Measurements from ENCODE around the gene NUP205. TPM values are rescaled to one million over a fixed set of nuclear protein-coding genes. Genes with fewer than 3 reads are reported as not detected.

Gene NUP205
- polyA plus RNA-seq, 1 donor from 2014 or later = 32.3 TPM

DNA sequence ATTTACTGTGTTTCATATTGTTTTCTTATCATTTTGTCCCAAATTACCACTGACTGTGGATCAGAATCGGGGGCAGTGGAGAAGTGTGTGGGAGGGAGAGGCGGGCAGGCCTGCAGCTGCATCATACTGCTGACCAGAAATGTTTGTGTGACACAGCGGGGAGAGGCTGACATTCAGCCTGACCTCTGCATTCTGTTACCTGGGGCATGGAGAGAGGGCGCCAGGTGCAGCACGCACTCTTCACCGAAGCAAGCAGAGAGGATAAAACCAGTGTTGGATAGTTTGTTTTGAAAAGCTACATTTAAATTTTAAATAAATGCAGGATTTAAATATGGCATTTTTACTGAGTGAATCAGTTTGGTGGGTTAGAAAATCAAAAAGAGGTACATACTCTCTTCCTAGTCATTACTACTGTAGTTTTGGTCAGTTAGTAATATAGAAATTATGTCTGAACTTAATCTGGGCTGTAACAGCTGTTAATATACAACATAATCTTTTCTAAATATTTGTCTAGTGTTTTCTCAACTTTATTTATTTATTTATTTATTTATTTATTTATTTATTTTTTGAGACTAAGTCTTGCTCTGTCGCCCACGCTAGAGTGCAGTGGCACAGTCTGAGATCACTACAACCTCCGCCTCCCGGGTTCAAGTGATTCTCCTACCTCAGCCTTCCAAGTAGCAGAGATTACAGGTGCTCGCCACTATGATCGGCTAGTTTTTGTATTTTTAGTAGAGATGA, 95.8 kb downstream of the NUP205 start:
- no peak overlapping the region for H3K9ac ChIP-seq (ENCODE audit: low read length)
- H3K27me3 ChIP-seq (ENCODE audit: insufficient read depth, low read depth, low read length) = no peaks in the 10 kb centered on the region
- H3F3A ChIP-seq (ENCODE audit: insufficient read depth, low read length, poor library complexity, severe bottlenecking) = no peaks in the 10 kb centered on the region
- no peaks in the 10 kb centered on the region for H3K79me2 ChIP-seq (replicated peaks; ENCODE audit: insufficient read depth, low read length)
- H3K27ac ChIP-seq (ENCODE audit: low read length) = no peak overlapping the region
- no peak overlapping the region for H3K4me2 ChIP-seq (ENCODE audit: low read length)
- H3K36me3 ChIP-seq (ENCODE audit: insufficient read depth, low read length) = no peaks in the 10 kb centered on the region
- H3K4me3 ChIP-seq (ENCODE audit: low read length) = no peak overlapping the region
- H3K9me3 ChIP-seq (ENCODE audit: low read length) = no peaks in the 10 kb centered on the region
- H2AFZ ChIP-seq (ENCODE audit: low read depth, low read length) = no peak overlapping the region
- no peaks in the 10 kb centered on the region for H3K9me2 ChIP-seq (ENCODE audit: insufficient read depth, low read length)
- no peaks in the 10 kb centered on the region for H4K20me1 ChIP-seq (ENCODE audit: insufficient read depth)
- TF ChIP-seq SMC3 (conservative IDR thresholded peaks at IDR 0.05; ENCODE audit: poor library complexity) = no peak
- no peak for TF ChIP-seq EZH2 (IDR thresholded peaks at IDR 0.05; ENCODE audit: borderline replicate concordance, insufficient read depth, low read length, poor library complexity, severe bottlenecking)

DNA sequence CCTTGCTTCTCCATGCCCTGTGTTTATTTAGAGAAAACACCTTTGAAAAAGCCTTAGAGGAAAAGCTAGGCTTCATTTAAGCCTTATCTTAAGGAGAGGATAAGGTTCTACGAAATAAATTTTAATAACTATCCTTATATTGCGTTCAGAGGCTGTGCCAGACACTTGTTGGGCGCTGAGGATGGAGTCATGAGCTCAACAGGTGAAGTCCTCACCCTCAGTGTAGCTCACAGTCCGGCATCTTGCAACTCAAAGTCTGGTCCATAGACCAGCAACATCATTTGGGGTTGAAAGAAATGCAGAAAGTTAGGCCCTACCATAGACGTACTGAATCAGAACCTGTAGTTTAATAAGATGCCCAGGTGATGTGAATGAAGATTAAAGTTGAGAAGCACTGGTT, 100.8 kb downstream of the NUP205 start:
- no peak overlapping the region for H3K27ac ChIP-seq (ENCODE audit: low read length)
- no peaks in the 10 kb centered on the region for H3F3A ChIP-seq (ENCODE audit: insufficient read depth, low read length, poor library complexity, severe bottlenecking)
- no peak overlapping the region for H3K4me2 ChIP-seq (ENCODE audit: low read length)
- no peaks in the 10 kb centered on the region for H3K9me3 ChIP-seq (ENCODE audit: low read length)
- H3K79me2 ChIP-seq (replicated peaks; ENCODE audit: insufficient read depth, low read length) = peaks cover 12% of the 10 kb centered on the region
- H2AFZ ChIP-seq (ENCODE audit: low read depth, low read length) = no peak overlapping the region
- no peak overlapping the region for H3K4me3 ChIP-seq (ENCODE audit: low read length)
- no peaks in the 10 kb centered on the region for H4K20me1 ChIP-seq (ENCODE audit: insufficient read depth)
- no peaks in the 10 kb centered on the region for H3K27me3 ChIP-seq (ENCODE audit: insufficient read depth, low read depth, low read length)
- H3K36me3 ChIP-seq (ENCODE audit: insufficient read depth, low read length) = no peaks in the 10 kb centered on the region
- H3K9me2 ChIP-seq (ENCODE audit: insufficient read depth, low read length) = no peaks in the 10 kb centered on the region
- no peak overlapping the region for H3K9ac ChIP-seq (ENCODE audit: low read length)
- TF ChIP-seq EZH2 (IDR thresholded peaks at IDR 0.05; ENCODE audit: borderline replicate concordance, insufficient read depth, low read length, poor library complexity, severe bottlenecking) (no peak), MXI1 (conservative IDR thresholded peaks at IDR 0.05; ENCODE audit: poor library complexity, severe bottlenecking) (no peak), TAF1 (IDR thresholded peaks at IDR 0.05; ENCODE audit: low read depth) (no peak), POLR2AphosphoS5 (IDR thresholded peaks at IDR 0.05) (no peak), EP300 (conservative IDR thresholded peaks at IDR 0.05; ENCODE audit: poor library complexity, severe bottlenecking) (no peak), RAD21 (conservative IDR thresholded peaks at IDR 0.05) (no peak), SMC3 (conservative IDR thresholded peaks at IDR 0.05; ENCODE audit: poor library complexity) (no peak)
- TF ChIP-seq, protein P1, sequence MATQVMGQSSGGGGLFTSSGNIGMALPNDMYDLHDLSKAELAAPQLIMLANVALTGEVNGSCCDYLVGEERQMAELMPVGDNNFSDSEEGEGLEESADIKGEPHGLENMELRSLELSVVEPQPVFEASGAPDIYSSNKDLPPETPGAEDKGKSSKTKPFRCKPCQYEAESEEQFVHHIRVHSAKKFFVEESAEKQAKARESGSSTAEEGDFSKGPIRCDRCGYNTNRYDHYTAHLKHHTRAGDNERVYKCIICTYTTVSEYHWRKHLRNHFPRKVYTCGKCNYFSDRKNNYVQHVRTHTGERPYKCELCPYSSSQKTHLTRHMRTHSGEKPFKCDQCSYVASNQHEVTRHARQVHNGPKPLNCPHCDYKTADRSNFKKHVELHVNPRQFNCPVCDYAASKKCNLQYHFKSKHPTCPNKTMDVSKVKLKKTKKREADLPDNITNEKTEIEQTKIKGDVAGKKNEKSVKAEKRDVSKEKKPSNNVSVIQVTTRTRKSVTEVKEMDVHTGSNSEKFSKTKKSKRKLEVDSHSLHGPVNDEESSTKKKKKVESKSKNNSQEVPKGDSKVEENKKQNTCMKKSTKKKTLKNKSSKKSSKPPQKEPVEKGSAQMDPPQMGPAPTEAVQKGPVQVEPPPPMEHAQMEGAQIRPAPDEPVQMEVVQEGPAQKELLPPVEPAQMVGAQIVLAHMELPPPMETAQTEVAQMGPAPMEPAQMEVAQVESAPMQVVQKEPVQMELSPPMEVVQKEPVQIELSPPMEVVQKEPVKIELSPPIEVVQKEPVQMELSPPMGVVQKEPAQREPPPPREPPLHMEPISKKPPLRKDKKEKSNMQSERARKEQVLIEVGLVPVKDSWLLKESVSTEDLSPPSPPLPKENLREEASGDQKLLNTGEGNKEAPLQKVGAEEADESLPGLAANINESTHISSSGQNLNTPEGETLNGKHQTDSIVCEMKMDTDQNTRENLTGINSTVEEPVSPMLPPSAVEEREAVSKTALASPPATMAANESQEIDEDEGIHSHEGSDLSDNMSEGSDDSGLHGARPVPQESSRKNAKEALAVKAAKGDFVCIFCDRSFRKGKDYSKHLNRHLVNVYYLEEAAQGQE (IDR thresholded peaks at IDR 0.05; ENCODE audit: borderline replicate concordance) = no peak
- TF ChIP-seq, protein P2, sequence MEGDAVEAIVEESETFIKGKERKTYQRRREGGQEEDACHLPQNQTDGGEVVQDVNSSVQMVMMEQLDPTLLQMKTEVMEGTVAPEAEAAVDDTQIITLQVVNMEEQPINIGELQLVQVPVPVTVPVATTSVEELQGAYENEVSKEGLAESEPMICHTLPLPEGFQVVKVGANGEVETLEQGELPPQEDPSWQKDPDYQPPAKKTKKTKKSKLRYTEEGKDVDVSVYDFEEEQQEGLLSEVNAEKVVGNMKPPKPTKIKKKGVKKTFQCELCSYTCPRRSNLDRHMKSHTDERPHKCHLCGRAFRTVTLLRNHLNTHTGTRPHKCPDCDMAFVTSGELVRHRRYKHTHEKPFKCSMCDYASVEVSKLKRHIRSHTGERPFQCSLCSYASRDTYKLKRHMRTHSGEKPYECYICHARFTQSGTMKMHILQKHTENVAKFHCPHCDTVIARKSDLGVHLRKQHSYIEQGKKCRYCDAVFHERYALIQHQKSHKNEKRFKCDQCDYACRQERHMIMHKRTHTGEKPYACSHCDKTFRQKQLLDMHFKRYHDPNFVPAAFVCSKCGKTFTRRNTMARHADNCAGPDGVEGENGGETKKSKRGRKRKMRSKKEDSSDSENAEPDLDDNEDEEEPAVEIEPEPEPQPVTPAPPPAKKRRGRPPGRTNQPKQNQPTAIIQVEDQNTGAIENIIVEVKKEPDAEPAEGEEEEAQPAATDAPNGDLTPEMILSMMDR (IDR thresholded peaks at IDR 0.05; ENCODE audit: poor library complexity, severe bottlenecking) = no peak
